SJSA1 (cell line): ENCODE measurements around the gene RAPGEF1. TPM values are rescaled to one million over a fixed set of nuclear protein-coding genes. Genes with fewer than 3 reads are reported as not detected.
A peak's percentile ranks its signal among the peaks of the same experiment; 100 is the strongest.
"Not testable (repeated sequence)": the region's sequence is repeated elsewhere in the genome, so short reads cannot be mapped to it uniquely, and the experiment has no call there.

Source experiments
- DNase-seq, 2 experiments: peaks; one replicate each; pipeline ENCODE4 v3.0.0-alpha.2; 2015 to 2020; ENCODE audit warnings: low spot score in 2 of 2, low read depth in 1 of 2
- H3K27ac ChIP-seq: fragments of 250-450 bp; sonication (Bioruptor Pico); 2 replicates; pipeline ENCODE4 v1.5.1; 2020; ENCODE audit warnings: mild to moderate bottlenecking, moderate library complexity
- H3K27me3 ChIP-seq: fragments of 250-450 bp; sonication (Bioruptor Pico); replicated peaks from 2 replicates; pipeline ENCODE4 v1.5.1; 2020; ENCODE audit warnings: mild to moderate bottlenecking, moderate library complexity
- H3K36me3 ChIP-seq: fragments of 250-450 bp; sonication (Bioruptor Pico); 2 replicates; pipeline ENCODE4 v1.5.1; 2020; ENCODE audit warnings: mild to moderate bottlenecking
- H3K4me1 ChIP-seq: fragments of 250-450 bp; sonication (Bioruptor Pico); replicated peaks from 2 replicates; pipeline ENCODE4 v1.6.1; 2021; ENCODE audit warnings: mild to moderate bottlenecking
- H3K4me3 ChIP-seq: fragments of 250-450 bp; sonication (Bioruptor Pico); 2 replicates; pipeline ENCODE4 v1.5.1; 2020; ENCODE audit warnings: mild to moderate bottlenecking
- H3K9me3 ChIP-seq: fragments of 250-450 bp; sonication (Bioruptor Pico); replicated peaks from 2 replicates; pipeline ENCODE4 v1.5.1; 2020; ENCODE audit warnings: mild to moderate bottlenecking
- total RNA-seq: library from RNA; depleted of rRNA; stranded (reverse); fragments of >200 nt; shearing (Covaris generic); gene quantifications from 2 replicates; pipeline ENCODE4 v1.2.3, GENCODE V29; 2014

Gene RAPGEF1
- total RNA-seq, 1 experiment from 2014 or later, result 23.6 TPM

DNA sequence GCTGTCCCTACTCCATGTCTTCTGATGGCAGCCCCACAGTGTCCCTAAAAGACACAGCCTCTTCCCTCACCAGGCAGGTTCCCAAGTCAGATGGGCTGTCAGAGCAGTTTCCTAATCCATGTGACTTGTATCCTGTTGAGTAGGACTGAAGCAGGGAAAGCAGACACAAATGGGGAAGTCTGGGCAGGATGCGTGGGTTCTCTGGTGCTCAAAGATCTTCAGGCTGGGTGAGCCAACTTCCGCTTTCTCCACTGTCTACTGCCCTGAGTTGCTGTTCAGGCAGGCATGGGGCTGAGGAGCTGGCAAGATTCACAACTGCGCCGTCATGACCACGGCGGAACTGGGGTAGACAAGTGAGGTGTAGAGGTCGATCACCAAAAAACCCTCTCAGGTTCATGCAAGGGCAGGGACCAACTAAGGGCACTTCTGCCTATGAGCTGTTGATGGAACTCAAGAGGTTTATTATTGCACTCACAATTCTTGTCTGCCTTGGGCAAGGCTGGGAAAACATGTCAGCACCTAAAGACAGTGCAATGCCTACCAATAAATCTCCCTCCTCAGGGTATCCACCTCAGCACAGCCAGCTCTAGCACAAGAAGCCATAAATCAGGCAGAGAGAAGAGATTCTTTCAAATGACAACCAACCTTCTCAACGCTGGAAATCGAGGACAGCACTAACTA lies 83.4 kb downstream of the RAPGEF1 start:
- Histone ChIP-seq H3K36me3 (no peaks in the 10 kb centered on the region), H3K4me3 (no peak overlapping the region), H3K27ac (peak overlapping the region; percentile 90), H3K9me3 (no peaks in the 10 kb centered on the region), H3K4me1 (peaks cover 55% of the 10 kb centered on the region), H3K27me3 (no peaks in the 10 kb centered on the region)
- no peak for DNase-seq

DNA sequence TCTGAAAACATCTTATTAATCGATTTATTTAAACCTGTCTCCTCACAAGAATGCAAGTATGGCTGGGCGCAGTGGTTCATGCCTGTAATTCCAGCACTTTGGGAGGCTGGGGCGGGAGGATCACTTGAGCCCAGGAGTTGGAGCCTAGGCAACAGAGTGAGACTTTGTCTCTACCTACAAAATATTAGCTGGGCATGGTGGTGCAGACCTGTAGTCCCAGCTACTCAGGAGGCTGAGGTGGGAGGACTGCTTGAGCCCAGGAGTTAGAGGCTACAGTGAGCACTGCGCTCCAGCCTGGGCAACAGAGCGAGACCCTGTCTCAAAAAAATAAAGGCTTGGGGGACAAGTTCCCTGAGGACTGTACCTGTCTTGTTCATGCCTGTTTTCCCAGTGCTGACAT lies 85.5 kb downstream of the RAPGEF1 start:
- DNase-seq, H3K4me3 ChIP-seq, H3K36me3 ChIP-seq, H3K27ac ChIP-seq, H3K9me3 ChIP-seq, H3K27me3 ChIP-seq: not testable (repeated sequence)
- peaks cover 33% of the 10 kb centered on the region for H3K4me1 ChIP-seq

DNA sequence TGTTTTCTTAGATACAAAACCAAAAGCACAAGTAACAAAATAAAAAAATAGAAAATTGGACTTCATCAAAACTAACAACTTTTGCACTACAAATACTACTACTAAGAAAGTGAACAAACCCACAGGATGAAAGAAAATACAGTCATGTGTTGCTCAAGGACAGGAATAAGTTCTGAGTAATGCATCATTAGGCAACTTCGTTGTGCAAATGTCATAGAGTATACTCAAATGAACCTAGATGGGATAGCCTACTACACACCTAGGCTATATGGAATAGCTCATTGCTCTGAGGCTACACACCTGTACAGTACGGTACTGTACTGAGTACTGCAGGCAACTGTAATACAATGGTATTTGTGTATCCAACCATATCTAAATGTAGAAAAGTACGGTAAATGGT lies 88.3 kb downstream of the RAPGEF1 start:
- DNase-seq, result no peak
- no peak overlapping the region for H3K27ac ChIP-seq
- no peaks in the 10 kb centered on the region for H3K36me3 ChIP-seq
- H3K4me3 ChIP-seq, result no peak overlapping the region
- H3K9me3 ChIP-seq, result no peaks in the 10 kb centered on the region
- H3K4me1 ChIP-seq, result peaks cover 6% of the 10 kb centered on the region
- no peaks in the 10 kb centered on the region for H3K27me3 ChIP-seq

DNA sequence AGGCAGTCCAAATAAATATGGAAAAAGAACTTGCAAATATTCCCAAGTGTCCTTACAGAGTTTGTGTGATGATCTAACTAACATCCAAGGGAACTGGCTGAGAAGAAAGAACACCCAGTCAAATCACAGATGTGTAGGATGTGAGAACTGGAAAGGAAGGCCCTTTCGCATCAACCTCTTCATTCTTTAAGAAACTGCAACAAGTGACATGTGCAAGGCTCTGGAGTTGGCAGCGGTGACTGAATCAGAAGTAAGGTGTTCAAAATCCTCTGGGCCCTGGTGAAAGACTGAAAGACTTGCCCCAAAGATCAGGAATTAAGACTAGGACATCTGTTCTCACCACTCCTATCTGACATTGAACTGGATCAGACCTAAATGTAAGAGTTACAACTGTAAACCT lies 88.7 kb downstream of the RAPGEF1 start:
- Histone ChIP-seq H3K4me3 (no peak overlapping the region), H3K36me3 (no peaks in the 10 kb centered on the region), H3K27me3 (no peaks in the 10 kb centered on the region), H3K27ac (no peak overlapping the region), H3K4me1 (peaks cover 1% of the 10 kb centered on the region; the same call in 1 of the 2 replicates), H3K9me3 (no peaks in the 10 kb centered on the region)
- DNase-seq, result no peak

- no peak for DNase-seq
- no peaks in the 10 kb centered on the region for H3K27me3 ChIP-seq
- H3K4me1 ChIP-seq, result peaks cover 4% of the 10 kb centered on the region
- no peaks in the 10 kb centered on the region for H3K36me3 ChIP-seq
- no peak overlapping the region for H3K27ac ChIP-seq
- H3K4me3 ChIP-seq, result no peak overlapping the region
- no peaks in the 10 kb centered on the region for H3K9me3 ChIP-seq
Measured at GRCh38 chr9:131650254-131650653, 89.6 kb downstream of the RAPGEF1 start.

GRCh38 chr9:131649646-131650045 lies 90.2 kb downstream of the RAPGEF1 start:
- Histone ChIP-seq H3K27ac (no peak overlapping the region), H3K4me3 (no peak overlapping the region), H3K36me3 (no peaks in the 10 kb centered on the region), H3K4me1 (peaks cover 9% of the 10 kb centered on the region), H3K27me3 (no peaks in the 10 kb centered on the region), H3K9me3 (no peaks in the 10 kb centered on the region)
- no peak for DNase-seq

DNA sequence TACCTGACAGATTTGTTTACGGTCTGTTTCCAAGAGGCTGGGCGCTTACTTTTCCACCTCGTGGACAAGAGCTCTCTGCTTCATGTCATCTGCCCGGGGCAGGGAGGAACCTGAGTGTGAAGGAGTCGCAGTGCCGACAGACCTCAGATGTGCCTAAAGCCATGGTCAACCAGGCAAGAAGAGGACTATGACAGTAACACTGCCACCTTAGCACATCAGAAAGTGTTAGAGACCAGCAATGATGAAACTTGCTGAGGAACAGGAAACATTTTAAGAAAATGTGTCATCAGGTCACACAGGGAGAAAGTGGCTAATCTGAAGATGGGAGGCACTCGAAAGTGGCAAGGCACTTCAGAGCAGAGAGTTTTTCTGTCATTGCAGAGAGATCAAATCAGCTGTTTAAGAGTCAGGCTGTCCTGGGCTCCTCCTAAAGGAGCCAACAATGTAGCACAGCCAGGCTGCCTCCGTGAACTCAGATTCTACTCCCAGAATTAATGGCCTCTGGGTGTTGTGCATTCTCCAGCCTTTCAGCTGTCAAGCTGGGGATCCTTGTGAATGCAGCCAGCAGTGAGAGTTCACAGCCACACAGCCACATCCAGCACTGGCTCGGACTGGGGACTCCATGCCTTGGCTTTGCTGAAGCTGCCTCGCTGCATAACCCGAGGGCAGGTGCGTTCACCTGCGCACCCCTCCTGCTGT lies 94.6 kb downstream of the RAPGEF1 start:
- peak in 1 of 2 experiments; percentile 28 for DNase-seq
- peaks cover 15% of the 10 kb centered on the region for H3K4me1 ChIP-seq
- no peaks in the 10 kb centered on the region for H3K36me3 ChIP-seq
- H3K9me3 ChIP-seq, result no peaks in the 10 kb centered on the region
- no peak overlapping the region for H3K4me3 ChIP-seq
- no peak overlapping the region for H3K27ac ChIP-seq
- no peaks in the 10 kb centered on the region for H3K27me3 ChIP-seq

DNA sequence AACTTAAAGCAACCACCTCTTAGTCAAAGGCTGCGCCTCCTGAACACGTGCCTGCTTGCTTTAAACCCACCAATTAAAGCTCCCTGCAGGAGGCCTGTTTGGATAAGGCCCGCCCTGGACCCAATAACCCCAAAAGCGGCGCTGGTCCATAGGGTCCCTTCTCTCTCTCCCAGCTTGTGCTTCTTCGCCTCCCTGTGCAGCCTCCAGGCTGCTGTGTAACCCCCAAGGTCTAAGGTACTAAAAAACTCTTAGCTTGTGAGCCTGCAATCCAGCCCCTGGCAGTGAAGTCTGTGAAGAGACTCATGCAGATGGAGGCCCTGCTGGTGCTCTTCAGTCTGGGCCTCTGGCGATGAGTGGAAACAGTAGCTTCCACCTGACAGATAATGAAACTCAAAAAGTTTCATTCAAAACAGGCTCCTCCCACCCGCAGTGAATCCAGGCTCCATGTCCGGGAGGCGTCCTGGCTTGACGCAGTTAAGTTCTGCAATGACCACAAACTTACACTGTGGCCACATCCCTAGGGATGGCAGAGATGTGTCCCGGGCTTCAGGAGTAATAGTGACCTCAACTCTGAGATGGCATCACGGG lies 97.3 kb downstream of the RAPGEF1 start:
- H3K4me3 ChIP-seq, result no peak overlapping the region
- no peaks in the 10 kb centered on the region for H3K9me3 ChIP-seq
- peak in 1 of 2 experiments; percentile 20 for DNase-seq
- H3K27ac ChIP-seq, result no peak overlapping the region
- H3K4me1 ChIP-seq, result peaks cover 28% of the 10 kb centered on the region
- no peaks in the 10 kb centered on the region for H3K36me3 ChIP-seq
- no peaks in the 10 kb centered on the region for H3K27me3 ChIP-seq

DNA sequence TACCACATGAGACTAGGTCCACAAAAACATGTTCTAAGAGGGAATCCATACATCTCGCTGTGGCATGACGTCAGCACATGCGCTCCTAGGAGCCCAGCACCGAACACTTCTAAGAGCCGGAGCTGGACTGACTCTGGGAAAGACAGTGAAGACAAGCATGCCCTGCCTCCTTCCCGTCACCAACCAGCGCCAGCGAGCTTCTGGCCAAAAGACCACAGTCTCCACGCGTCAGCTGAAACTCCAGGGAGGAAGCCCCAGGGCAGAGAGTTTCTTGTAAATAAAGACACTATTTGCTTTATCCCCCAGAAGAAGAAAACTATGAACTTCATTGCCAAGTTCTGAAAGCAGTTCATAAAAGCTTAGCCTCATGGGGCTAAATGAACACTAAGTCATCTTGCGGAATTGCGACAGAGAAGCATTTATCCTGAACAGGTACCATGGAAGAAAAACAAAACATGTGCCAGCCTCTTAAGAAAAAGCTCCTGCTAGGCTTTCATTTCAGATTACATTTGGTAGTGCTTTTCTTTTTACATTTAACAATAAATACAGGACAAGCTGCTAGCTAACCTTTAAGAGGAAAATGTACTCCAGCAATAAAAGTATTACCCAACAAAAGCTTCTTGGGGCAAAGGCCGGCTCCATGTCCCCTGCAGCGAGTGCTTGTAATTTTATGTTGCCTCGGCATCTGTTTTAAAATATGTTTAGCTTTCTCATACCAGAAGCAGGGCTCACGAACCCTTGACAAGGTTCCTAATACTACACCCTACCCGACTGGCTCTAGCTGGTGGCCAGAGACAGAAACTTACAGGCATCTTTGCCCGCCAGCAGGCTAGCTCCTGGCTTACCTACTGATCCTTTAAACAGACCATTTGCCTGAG lies 98.0 kb downstream of the RAPGEF1 start:
- H3K4me3 ChIP-seq, result no peak overlapping the region
- H3K9me3 ChIP-seq, result no peaks in the 10 kb centered on the region
- peaks cover 35% of the 10 kb centered on the region for H3K4me1 ChIP-seq
- DNase-seq, result peak in 1 of 2 experiments; percentile 35
- no peaks in the 10 kb centered on the region for H3K27me3 ChIP-seq
- no peaks in the 10 kb centered on the region for H3K36me3 ChIP-seq
- H3K27ac ChIP-seq, result no peak overlapping the region

GRCh38 chr9:131640438-131641137 lies 99.3 kb downstream of the RAPGEF1 start:
- Histone ChIP-seq H3K36me3 (no peaks in the 10 kb centered on the region), H3K27me3 (no peaks in the 10 kb centered on the region), H3K4me3 (no peak overlapping the region), H3K27ac (no peak overlapping the region), H3K4me1 (peaks cover 47% of the 10 kb centered on the region), H3K9me3 (no peaks in the 10 kb centered on the region)
- no peak for DNase-seq

DNA sequence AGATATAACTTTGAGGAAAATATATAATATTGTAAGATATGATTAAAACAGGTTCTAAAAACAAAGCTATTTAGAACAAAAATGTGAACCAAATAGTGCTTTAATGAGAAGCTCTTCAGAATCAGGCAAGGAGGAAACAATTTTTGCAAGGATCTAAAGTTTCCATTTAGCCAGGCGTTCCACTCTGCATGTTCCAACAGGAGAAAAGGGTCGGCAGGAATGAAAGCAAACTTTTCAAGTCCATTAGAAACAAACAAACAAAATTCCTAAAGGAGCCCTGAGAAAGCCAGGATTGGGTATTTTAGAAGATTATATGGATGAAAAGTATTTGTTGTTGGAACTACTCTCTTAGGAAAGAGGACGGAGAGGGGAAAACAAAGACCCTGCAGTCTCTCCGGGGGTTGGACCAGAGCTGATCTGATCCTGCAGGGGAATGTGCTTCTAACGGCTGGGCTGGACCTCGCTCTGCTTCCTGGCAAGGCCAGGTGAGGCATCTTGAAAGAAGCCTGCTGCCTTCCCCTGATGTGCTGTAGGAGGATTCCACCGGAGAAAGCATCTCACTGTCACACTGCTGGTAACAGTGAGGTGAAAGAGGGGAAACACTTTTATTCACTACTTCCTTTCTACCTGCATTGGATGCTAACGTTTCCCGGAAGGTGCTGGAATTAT lies 100.0 kb downstream of the RAPGEF1 start:
- H3K4me3 ChIP-seq, result no peak overlapping the region
- H3K4me1 ChIP-seq, result peaks cover 47% of the 10 kb centered on the region
- no peak overlapping the region for H3K27ac ChIP-seq
- no peaks in the 10 kb centered on the region for H3K27me3 ChIP-seq
- H3K9me3 ChIP-seq, result no peaks in the 10 kb centered on the region
- no peak for DNase-seq
- no peaks in the 10 kb centered on the region for H3K36me3 ChIP-seq

- no peak overlapping the region for H3K4me3 ChIP-seq
- no peaks in the 10 kb centered on the region for H3K9me3 ChIP-seq
- no peak for DNase-seq
- peaks cover 48% of the 10 kb centered on the region for H3K4me1 ChIP-seq
- H3K36me3 ChIP-seq, result no peaks in the 10 kb centered on the region
- no peaks in the 10 kb centered on the region for H3K27me3 ChIP-seq
- H3K27ac ChIP-seq, result peak overlapping the region; percentile 71
Measured at GRCh38 chr9:131636593-131636992, 103.3 kb downstream of the RAPGEF1 start.

DNA sequence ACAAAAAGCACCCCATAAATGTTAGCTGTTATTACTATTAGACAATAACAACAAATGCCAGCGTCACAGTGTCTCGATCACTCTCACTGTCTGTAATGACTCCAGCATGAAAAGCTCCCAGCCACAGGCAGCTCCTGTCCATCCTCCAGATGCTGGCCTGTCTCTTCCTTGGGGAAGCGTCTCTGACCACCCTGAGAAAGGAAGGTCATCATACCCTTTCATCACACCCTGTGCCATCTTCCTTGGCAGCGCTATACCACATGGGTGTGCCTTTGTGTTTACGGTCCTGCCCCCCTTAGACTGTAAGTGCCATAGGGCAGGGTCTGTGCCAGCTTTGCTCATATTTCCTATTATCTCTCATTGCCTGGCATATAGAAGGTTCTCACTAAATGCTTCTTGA lies 104.0 kb downstream of the RAPGEF1 start:
- Histone ChIP-seq H3K4me3 (no peak overlapping the region), H3K9me3 (no peaks in the 10 kb centered on the region), H3K27ac (peak overlapping the region; percentile 71), H3K4me1 (peaks cover 48% of the 10 kb centered on the region), H3K27me3 (no peaks in the 10 kb centered on the region), H3K36me3 (no peaks in the 10 kb centered on the region)
- no peak for DNase-seq
